HG02610 (cell line): ENCODE measurements around the gene SOCS1.
A peak's percentile ranks its signal among the peaks of the same experiment; 100 is the strongest.

Experiments
- ATAC-seq: cut with Tn5 transposase; IDR thresholded peaks from one replicate; pipeline ENCODE4 v1.9.1; 2021; ENCODE audit warnings: mild to moderate bottlenecking, moderate library complexity; ENCODE audit not compliant: unreplicated experiment

SOCS1 gene

GRCh38 chr16:11263737-11264136, 7.7 kb upstream of the SOCS1 start:
- ATAC-seq: peak; percentile 52

GRCh38 chr16:11262915-11263314, 6.9 kb upstream of the SOCS1 start:
- ATAC-seq: no peak

DNA sequence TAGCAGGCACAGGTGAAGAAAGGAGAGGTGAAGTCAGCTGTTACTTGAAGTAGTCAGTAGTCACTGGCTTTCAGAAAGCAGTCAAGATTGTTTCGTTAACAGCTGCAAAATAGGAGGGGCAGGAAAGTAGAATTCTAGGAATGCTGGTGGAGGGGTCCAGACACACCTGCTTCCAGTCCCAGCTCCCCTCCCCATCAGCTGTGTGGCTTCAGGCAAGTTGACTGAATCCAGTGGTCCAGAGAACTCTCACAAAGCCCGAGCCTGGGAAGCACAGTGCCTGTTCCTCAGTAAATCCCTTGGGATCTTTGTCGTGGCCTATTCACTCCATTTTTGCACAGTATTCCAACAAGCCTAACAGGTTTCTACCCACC, 4.6 kb upstream of the SOCS1 start:
- no peak for ATAC-seq

DNA sequence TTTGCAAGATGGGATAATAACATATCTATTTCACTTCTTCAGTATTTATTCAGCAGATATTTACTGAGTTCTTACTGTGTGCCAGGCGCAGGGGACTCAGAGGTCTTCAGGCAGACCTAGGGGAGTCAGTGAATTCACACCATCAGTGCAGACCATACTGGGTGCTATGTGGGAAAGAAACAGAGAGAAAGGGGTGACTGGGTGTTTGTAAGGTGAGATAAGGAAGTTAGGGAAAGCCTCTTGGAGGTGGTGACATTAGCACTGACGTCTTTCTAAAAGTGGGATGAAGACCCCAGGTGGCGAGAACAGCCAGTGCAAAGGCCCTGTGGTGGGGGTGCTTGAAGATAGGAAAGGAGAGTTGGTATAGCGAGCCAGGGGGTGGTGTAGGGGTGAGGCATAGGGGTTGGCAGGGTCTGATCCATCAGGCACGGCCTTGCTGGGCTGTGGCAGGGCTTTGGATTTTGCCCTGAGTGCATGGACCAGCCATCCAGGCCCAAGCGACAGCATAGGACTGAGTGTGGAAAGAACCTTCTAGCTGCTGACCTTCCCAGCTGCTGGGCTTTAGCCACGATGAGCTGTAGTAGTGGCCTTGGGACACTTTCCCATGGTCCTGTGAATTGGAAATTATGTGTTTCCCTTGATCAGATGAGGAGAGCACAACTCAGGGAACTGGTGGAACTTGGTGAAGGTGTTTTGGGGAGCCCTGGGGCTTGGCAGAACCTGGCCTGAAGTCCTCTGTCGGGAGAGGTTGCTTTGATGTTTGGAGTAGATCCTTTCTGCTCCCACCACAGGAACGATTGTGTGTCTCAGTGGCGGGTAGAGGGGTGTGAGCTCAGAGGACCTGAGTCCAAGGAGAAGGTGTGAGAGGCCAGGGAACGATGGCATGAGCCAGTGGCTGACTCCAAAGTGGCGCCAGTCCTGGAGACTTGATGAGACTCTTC, 3.9 kb upstream of the SOCS1 start:
- ATAC-seq: no peak

GRCh38 chr16:11258553-11259492, 2.8 kb upstream of the SOCS1 start:
- ATAC-seq: no peak

- ATAC-seq: no peak
Observed at GRCh38 chr16:11257131-11257938, 1.3 kb upstream of the SOCS1 start.

DNA sequence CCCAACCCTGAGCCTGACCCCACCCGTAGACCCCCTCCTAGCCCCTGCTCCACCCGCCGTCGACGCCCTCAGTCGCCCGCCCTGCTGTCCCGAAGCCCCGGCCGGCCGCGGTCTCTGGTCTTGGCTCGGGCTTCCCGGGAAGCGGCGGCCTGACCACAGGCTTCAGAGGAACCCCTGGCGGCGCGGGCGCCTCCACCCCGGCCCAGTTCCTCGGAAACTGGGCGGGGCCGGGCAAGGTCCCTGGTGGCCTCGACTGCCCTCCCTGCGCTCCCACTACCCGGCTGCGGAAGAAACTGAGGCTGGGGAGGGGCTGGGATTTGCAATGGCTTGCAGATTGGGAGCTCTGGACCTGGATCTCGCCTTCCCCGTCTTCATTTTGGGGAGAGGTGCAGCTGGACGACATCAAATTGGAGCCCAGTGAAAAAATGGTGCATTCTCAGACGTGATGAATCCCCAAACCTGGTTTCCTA, 692 bp upstream of the SOCS1 start:
- ATAC-seq: no peak

DNA sequence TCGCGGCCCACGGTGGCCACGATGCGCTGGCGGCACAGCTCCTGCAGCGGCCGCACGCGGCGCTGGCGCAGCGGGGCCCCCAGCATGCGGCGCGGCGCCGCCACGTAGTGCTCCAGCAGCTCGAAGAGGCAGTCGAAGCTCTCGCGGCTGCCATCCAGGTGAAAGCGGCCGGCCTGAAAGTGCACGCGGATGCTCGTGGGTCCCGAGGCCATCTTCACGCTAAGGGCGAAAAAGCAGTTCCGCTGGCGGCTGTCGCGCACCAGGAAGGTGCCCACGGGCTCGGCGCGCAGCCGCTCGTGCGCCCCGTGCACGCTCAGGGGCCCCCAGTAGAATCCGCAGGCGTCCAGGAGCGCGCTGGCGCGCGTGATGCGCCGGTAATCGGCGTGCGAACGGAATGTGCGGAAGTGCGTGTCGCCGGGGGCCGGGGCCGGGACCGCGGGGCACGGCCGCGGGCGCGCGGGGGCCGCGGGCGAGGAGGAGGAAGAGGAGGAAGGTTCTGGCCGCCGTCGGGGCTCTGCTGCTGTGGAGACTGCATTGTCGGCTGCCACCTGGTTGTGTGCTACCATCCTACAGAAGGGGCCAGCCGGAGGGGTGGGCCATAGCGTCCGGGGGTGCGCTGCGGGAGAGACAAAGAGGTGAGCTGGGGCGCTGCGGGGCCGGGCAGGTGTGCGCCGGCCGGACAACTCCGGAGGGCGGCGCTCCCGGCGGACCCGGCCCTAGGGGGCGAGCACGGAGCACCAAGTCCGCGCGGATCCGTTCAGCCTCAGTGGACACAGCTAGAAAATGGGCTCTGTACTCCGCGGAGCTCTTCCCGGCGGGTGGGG, 879 bp downstream of the SOCS1 start:
- ATAC-seq: no peak

DNA sequence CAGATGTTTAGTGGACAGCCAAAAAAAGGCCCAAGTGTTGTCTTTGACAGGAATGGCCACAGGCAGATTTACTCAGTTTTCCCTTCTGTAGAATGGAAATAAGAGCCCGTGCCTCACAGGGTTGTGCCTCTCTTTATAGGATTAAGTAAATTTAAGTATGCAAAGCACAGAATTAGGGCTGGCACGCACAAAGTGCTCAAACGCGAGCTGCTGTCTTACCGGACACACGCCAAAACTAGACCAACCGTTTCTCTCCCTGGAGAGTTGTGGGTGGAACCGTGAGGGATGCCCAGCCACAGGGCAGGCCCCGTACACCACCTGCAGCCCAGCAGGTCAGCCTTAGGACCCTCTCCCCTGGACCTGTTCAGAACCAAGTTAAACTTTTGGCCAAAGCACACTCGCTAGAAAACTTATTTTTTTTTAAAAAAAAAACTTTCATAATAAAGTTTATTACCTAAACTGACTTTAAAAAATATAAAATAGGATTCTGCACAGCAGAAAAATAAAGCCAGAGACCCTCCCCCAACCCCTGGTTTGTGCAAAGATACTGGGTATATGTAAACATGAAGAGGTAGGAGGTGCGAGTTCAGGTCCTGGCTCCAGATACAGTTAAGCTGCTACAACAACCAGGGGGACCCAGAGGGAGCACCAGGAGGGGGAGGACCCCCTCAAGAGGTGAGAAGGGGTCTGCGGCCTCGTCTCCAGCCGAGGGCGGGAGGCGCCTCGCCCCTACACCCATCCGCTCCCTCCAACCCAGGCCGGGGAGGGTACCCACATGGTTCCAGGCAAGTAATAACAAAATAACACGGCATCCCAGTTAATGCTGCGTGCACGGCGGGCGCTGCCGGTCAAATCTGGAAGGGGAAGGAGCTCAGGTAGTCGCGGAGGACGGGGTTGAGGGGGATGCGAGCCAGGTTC, 1.8 kb downstream of the SOCS1 start:
- no peak for ATAC-seq

- no peak for ATAC-seq
Observed at GRCh38 chr16:11253009-11253994, 2.7 kb downstream of the SOCS1 start.

DNA sequence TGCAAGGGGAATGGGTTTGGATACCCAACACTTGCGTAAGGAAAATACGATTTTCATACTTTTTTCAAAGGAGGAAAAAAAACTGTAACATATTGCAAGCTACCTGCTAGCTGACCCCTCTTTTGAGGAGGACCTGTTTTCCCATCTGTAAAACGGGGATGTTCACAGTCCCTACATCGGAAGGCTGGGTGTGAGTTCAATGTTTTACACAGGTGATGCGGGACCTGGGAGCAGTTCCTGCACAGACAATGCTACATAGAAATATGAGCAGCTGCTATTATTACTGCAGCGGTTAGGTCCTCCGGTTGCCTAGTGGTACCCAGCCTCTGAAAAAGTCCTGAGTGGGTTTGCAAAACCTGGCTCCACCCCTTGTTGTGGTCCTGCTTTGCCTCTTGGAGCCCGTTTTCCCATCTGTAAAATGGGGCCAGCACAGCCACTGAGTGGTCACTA, 3.5 kb downstream of the SOCS1 start:
- ATAC-seq: no peak

GRCh38 chr16:11251525-11252481, 4.2 kb downstream of the SOCS1 start:
- no peak for ATAC-seq

GRCh38 chr16:11250786-11251524, 5.0 kb downstream of the SOCS1 start:
- no peak for ATAC-seq

DNA sequence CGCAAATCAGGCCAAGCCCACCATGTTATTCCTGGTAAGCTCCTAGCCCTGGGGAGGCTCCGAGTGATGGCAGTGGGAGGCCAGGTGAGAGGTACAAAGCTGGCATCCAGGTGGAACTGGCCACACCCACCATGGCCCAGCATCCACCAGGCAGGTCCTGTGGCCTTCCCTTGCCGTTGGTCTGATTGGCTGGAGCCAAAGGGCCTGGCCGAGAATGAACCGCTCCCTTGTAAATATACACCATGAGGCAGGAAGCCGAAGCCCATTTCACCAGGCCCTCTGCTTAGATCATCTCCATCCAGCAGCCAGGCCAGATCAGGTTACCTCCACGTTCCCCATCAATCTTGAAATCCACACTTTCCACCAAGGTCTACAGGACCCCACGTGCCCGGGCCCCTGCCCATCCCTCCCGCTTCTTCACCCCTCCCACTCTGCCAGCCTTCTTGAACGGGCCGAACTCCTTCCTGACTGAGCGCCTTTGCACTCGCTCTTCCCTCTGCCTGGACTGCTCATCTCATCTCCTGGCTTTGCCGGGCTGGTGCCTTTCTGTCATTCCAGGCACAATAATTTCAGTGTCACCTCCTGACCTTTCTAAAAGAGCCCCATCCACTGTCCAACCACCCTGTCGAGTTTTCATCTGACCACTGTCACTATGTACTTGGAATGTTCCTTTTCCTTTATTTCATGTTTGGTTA, 5.8 kb downstream of the SOCS1 start:
- no peak for ATAC-seq
